Left forelimb (tissue), 1 donor: ENCODE data around the gene EBF3.
"Not testable (repeated sequence)": the region's sequence is repeated elsewhere in the genome, so short reads cannot be mapped to it uniquely, and the experiment has no call there.

ENCODE experiments used
- DNase-seq: peaks from one replicate; pipeline ENCODE4 v3.0.0-alpha.2; 2018; ENCODE audit warnings: low spot score

Gene EBF3

GRCh38 chr10:129926066-129927055, 37.7 kb downstream of the EBF3 start:
- no peak for DNase-seq

GRCh38 chr10:129924375-129925085, 39.5 kb downstream of the EBF3 start:
- DNase-seq: no peak

GRCh38 chr10:129922598-129923123, 41.4 kb downstream of the EBF3 start:
- no peak for DNase-seq

GRCh38 chr10:129921801-129922597, 42.1 kb downstream of the EBF3 start:
- DNase-seq: no peak

- no peak for DNase-seq
These were observed 42.9 kb downstream of the EBF3 start for GRCh38 chr10:129921065-129921670.

GRCh38 chr10:129920187-129920586, 43.9 kb downstream of the EBF3 start:
- not testable (repeated sequence) for DNase-seq

- no peak for DNase-seq
These were observed 44.7 kb downstream of the EBF3 start for GRCh38 chr10:129919358-129919757.

GRCh38 chr10:129918836-129919235, 45.2 kb downstream of the EBF3 start:
- DNase-seq: no peak

GRCh38 chr10:129918401-129918800, 45.7 kb downstream of the EBF3 start:
- DNase-seq: no peak

GRCh38 chr10:129917936-129918335, 46.1 kb downstream of the EBF3 start:
- DNase-seq: no peak

- no peak for DNase-seq
These were observed 47.5 kb downstream of the EBF3 start for GRCh38 chr10:129916506-129916995.

GRCh38 chr10:129915526-129916378, 48.3 kb downstream of the EBF3 start:
- DNase-seq: no peak

GRCh38 chr10:129914960-129915359, 49.1 kb downstream of the EBF3 start:
- no peak for DNase-seq

- DNase-seq: no peak
These were observed 49.8 kb downstream of the EBF3 start for GRCh38 chr10:129914153-129914855.

- DNase-seq: no peak
These were observed 50.9 kb downstream of the EBF3 start for GRCh38 chr10:129912986-129913695.

GRCh38 chr10:129912166-129912917, 51.7 kb downstream of the EBF3 start:
- DNase-seq: no peak

- DNase-seq: no peak
These were observed 52.5 kb downstream of the EBF3 start for GRCh38 chr10:129911451-129912165.

GRCh38 chr10:129910861-129911260, 53.2 kb downstream of the EBF3 start:
- DNase-seq: no peak
